ENCODE measurements around the gene PXK.

Gene PXK

DNA sequence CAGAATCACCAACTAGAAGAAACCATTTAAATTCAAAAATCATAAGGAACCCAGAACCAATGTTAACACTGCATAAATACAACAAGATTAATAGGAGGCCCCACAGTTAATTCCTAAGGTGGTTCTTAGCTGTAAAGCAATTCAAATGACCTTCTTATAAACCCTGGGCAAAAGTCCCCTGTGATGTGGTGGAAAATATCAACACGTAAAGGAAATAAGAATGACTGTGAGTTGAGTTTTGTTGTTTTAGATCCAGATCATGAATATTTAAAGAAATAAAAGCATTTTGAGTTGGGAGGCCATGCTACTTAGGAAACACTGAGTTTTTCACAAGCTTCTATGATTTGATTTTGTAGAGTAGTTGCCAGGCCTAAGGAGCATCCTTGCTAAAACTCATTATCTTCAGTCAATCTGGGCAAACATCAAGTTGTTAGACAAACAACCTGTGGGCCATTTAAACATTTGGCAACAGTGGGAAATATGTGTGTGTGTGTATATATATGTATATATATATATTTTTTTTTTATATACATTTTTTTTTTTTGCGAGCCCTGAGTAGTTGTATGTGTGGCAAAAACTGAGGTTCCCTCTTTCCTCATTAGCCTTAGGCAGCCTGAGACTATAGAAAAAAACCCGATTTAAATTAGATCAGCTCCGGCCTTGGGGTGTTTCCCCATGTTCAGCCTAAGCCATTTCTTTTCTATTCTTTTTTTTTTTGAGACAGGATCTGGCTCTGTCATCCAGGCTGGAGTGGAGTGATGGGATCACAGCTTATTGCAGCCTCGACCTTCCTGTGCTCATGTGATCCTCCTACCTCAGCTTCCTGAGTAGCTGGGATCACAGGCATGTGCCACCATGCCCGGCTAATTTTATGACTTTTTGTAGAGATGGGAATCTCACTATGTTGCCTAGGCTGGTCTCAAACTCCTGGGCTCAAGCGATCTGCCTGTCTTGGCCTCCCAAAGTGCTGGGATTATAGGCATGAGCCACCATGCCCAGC is 8.0 kb upstream of the PXK start:
- no peak for DNase-seq (ENCODE audit: extremely low read depth, insufficient read length)

DNA sequence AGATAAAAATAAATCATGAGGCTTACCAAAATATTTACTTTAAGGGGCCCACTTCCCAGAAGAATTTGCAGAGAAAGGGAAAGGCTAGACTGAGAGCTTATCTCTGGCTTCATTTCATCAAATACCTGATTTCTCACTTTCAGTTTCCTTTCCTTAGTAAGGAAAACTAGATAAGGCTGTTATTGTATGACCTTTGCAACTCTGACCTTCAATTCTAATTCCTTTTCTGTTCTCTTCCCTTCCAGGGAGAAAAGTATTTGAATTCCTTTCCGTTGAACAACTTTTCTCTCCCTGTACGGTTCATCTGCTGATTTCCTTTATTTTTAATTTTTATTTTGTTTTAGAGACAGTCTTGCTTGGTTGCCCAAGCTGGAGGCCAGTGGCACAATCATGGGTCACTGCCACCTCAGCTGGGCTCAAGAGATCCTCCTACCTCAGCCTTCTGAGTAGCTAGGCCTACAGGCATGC is 7.1 kb upstream of the PXK start:
- TF ChIP-seq, protein P1, sequence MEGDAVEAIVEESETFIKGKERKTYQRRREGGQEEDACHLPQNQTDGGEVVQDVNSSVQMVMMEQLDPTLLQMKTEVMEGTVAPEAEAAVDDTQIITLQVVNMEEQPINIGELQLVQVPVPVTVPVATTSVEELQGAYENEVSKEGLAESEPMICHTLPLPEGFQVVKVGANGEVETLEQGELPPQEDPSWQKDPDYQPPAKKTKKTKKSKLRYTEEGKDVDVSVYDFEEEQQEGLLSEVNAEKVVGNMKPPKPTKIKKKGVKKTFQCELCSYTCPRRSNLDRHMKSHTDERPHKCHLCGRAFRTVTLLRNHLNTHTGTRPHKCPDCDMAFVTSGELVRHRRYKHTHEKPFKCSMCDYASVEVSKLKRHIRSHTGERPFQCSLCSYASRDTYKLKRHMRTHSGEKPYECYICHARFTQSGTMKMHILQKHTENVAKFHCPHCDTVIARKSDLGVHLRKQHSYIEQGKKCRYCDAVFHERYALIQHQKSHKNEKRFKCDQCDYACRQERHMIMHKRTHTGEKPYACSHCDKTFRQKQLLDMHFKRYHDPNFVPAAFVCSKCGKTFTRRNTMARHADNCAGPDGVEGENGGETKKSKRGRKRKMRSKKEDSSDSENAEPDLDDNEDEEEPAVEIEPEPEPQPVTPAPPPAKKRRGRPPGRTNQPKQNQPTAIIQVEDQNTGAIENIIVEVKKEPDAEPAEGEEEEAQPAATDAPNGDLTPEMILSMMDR (IDR thresholded peaks at IDR 0.05; ENCODE audit: insufficient read depth, low read length, poor library complexity, severe bottlenecking): no peak
- DNase-seq (ENCODE audit: extremely low read depth, insufficient read length): no peak
- Histone ChIP-seq H3K27me3 (replicated peaks; ENCODE audit: control insufficient read depth, insufficient read depth, low read length) (no peaks in the 10 kb centered on the region), H3K36me3 (ENCODE audit: control insufficient read depth, insufficient read depth, low read length) (no peaks in the 10 kb centered on the region), H3K4me3 (replicated peaks; ENCODE audit: low read depth, low read length) (no peak overlapping the region)

More for the DNA sequence above, 8.0 kb upstream of the PXK start:
- H3K36me3 ChIP-seq (ENCODE audit: control insufficient read depth, insufficient read depth, low read length): no peaks in the 10 kb centered on the region
- H3K27me3 ChIP-seq (replicated peaks; ENCODE audit: control insufficient read depth, insufficient read depth, low read length): no peaks in the 10 kb centered on the region
- H3K4me3 ChIP-seq (replicated peaks; ENCODE audit: low read depth, low read length): no peak overlapping the region
- TF ChIP-seq, protein P1 (IDR thresholded peaks at IDR 0.05; ENCODE audit: insufficient read depth, low read length, poor library complexity, severe bottlenecking): no peak

DNA sequence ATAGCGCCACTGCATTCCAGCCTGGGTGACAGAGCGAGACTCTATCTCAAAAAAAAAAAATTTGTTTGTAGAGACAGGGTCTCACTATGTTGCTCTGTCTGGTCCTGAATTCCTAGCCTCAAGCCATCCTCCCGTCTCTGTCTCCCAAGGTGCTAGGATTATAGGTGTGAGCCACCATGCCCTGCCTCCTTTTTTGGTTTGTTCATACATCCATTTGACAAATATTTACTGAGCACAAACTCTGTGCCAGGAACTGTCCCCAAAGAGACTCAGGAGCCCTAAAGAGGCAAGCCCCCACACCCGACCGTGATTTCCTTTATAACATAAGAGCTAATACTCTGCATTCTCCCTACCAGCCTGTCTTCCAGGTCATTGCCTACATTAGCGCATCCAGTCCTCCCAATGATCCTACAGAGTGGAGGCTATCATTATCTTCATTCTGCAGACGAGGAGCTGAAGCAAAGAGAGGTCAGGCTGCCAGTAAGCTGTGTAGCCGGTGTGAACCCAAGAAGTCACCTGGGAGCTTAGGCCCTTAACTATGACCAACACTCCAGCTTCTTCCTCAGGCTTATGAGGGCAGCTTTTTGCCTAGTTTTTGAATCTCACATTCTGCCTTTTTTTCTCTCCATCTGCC is 6.3 kb upstream of the PXK start:
- TF ChIP-seq, protein P1 (IDR thresholded peaks at IDR 0.05; ENCODE audit: insufficient read depth, low read length, poor library complexity, severe bottlenecking): no peak
- Histone ChIP-seq H3K4me3 (replicated peaks; ENCODE audit: low read depth, low read length) (no peak overlapping the region), H3K27me3 (replicated peaks; ENCODE audit: control insufficient read depth, insufficient read depth, low read length) (no peaks in the 10 kb centered on the region), H3K36me3 (ENCODE audit: control insufficient read depth, insufficient read depth, low read length) (no peaks in the 10 kb centered on the region)
- DNase-seq (ENCODE audit: extremely low read depth, insufficient read length): no peak

DNA sequence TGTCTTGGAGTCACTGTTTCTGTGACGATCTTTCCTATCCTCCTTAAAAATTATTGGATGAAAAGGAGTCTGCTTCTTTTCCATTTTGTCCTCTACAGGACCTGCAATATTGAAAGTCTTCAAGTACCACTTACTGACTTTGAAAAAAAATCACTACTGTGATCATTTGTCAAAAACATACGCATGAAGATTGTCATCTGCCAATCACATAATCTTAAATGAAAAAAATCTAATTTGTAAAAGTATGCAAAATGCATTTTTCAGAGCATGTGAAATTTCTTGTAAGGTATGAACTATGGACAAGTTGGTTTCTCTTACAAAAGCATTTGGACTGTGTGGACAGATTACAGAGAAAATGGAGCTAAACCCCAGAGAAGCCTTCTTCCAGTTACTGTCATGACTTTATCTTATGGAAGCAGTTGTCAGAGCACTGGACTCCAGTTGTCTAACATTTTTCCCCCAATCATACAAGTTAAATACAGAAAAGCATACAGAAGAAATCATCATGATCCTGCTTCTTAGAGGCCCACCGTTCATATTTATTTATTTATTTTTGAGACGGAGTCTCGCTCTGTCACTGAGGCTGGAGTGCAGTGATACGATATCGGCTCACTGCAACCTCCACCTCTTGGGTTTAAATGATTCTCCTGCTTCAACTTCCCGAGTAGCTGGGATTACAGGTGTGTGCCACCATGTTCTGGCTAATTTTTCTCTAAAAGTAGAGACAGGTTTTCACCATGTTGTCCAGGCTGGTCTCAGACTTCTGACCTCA is 3.4 kb upstream of the PXK start:
- Histone ChIP-seq H3K36me3 (ENCODE audit: control insufficient read depth, insufficient read depth, low read length) (no peaks in the 10 kb centered on the region), H3K4me3 (replicated peaks; ENCODE audit: low read depth, low read length) (no peak overlapping the region), H3K27me3 (replicated peaks; ENCODE audit: control insufficient read depth, insufficient read depth, low read length) (no peaks in the 10 kb centered on the region)
- TF ChIP-seq, protein P1 (IDR thresholded peaks at IDR 0.05; ENCODE audit: insufficient read depth, low read length, poor library complexity, severe bottlenecking): no peak
- no peak for DNase-seq (ENCODE audit: extremely low read depth, insufficient read length)

- TF ChIP-seq, protein P1 (IDR thresholded peaks at IDR 0.05; ENCODE audit: insufficient read depth, low read length, poor library complexity, severe bottlenecking): no peak
- no peak for DNase-seq (ENCODE audit: extremely low read depth, insufficient read length)
These were observed 2.7 kb upstream of the PXK start for GRCh38 chr3:58329922-58330413.

More at GRCh38 chr3:58329922-58330413, 2.7 kb upstream of the PXK start:
- H3K4me3 ChIP-seq (replicated peaks; ENCODE audit: low read depth, low read length): no peak overlapping the region
- H3K36me3 ChIP-seq (ENCODE audit: control insufficient read depth, insufficient read depth, low read length): no peaks in the 10 kb centered on the region
- H3K27me3 ChIP-seq (replicated peaks; ENCODE audit: control insufficient read depth, insufficient read depth, low read length): no peaks in the 10 kb centered on the region
